ENCODE results near the gene CANT1.

DNA sequence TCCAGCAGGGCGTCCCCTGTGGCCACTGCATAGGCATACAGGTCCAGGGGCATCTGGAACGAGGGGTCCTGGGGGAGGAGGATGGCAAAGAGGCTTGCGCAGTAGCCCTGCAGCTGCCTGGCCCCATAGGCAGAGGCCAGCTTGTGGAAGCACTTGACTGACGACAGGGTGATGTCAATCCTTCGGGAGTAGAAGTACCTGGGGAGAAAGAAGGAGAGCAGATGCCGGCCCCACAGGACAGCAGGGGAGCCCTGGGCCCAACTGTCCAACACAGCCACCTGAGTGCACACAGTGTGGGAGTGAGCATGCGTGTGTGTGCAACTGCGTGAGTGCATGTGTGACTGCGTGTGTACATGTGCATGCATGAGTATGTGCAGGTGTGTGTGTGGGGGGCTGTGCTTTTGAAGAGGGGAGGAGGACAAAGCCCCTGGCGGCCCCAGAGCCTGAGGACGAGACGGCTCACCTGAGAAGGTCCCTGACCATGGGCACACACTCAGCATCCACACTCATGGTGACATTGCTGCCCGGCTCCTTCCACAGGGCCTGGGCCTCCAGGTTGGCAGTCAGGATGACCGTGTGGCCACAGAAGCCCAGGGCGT lies 37.0 kb downstream of the CANT1 start:
- TF ChIP-seq GABPA (IDR thresholded peaks at IDR 0.05 in 1 of 2, conservative IDR thresholded peaks at IDR 0.05 in 1 of 2) (no peak), FOXA1 (IDR thresholded peaks at IDR 0.05) (no peak)
- TF ChIP-seq, protein P1, sequence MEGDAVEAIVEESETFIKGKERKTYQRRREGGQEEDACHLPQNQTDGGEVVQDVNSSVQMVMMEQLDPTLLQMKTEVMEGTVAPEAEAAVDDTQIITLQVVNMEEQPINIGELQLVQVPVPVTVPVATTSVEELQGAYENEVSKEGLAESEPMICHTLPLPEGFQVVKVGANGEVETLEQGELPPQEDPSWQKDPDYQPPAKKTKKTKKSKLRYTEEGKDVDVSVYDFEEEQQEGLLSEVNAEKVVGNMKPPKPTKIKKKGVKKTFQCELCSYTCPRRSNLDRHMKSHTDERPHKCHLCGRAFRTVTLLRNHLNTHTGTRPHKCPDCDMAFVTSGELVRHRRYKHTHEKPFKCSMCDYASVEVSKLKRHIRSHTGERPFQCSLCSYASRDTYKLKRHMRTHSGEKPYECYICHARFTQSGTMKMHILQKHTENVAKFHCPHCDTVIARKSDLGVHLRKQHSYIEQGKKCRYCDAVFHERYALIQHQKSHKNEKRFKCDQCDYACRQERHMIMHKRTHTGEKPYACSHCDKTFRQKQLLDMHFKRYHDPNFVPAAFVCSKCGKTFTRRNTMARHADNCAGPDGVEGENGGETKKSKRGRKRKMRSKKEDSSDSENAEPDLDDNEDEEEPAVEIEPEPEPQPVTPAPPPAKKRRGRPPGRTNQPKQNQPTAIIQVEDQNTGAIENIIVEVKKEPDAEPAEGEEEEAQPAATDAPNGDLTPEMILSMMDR (IDR thresholded peaks at IDR 0.05; ENCODE audit: low read depth, low read length, missing input control): no peak
- TF ChIP-seq, protein P2, sequence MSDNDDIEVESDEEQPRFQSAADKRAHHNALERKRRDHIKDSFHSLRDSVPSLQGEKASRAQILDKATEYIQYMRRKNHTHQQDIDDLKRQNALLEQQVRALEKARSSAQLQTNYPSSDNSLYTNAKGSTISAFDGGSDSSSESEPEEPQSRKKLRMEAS (IDR thresholded peaks at IDR 0.05): no peak

Measured in liver (tissue), 3 donors.